Heart left ventricle (tissue), 16 donors: ENCODE measurements around the gene MYO16. TPM values are rescaled to one million over a fixed set of nuclear protein-coding genes. Genes with fewer than 3 reads are reported as not detected.
"Not testable (repeated sequence)": the region's sequence is repeated elsewhere in the genome, so short reads cannot be mapped to it uniquely, and the experiment has no call there.

Source experiments
- ATAC-seq, 4 donors: fragments of 200-7000 bp; cut with Tn5 transposase; one replicate each; pipeline ENCODE4 v1.9.1; 2020 to 2022; ENCODE audit warnings: moderate library complexity in 4 of 4, mild to moderate bottlenecking in 3 of 4, moderate number of reproducible peaks in 1 of 4
- DNase-seq, 5 donors: peaks; one replicate each; pipeline ENCODE4 v3.0.0-alpha.2; 2020
- H3K27ac ChIP-seq, 12 donors: fragments of 200-600 bp; sonication (generic) in 4 of 12; one replicate each; pipeline versions ENCODE4 v1.5.0 to v1.8.0; 2016 to 2022; ENCODE audit warnings: mild to moderate bottlenecking in 2 of 12
- H3K27me3 ChIP-seq, 9 donors: fragments of 200-600 bp; sonication (generic) in 2 of 9; one replicate each; pipeline versions ENCODE4 v1.5.1 to v1.8.0; 2016 to 2022; ENCODE audit warnings: mild to moderate bottlenecking in 3 of 9
- H3K36me3 ChIP-seq, 9 donors: fragments of 200-600 bp; sonication (generic) in 2 of 9; one replicate each; pipeline versions ENCODE4 v1.5.0 to v1.8.0; 2018 to 2022; ENCODE audit warnings: mild to moderate bottlenecking in 2 of 9
- H3K4me1 ChIP-seq, 12 donors: fragments of 200-600 bp; sonication (generic) in 4 of 12; one replicate each; pipeline versions ENCODE4 v1.5.0 to v1.8.0; 2016 to 2022; ENCODE audit warnings: mild to moderate bottlenecking in 3 of 12
- H3K4me3 ChIP-seq, 12 donors: fragments of 200-600 bp; sonication (generic) in 4 of 12; one replicate each; pipeline versions ENCODE4 v1.5.0 to v1.8.0; 2017 to 2022; ENCODE audit warnings: mild to moderate bottlenecking in 9 of 12, moderate library complexity in 4 of 12
- H3K9me3 ChIP-seq, 12 donors: fragments of 200-600 bp; sonication (generic) in 4 of 12; one replicate each; pipeline versions ENCODE4 v1.5.0 to v1.8.0; 2016 to 2022; ENCODE audit warnings: mild to moderate bottlenecking in 1 of 12
- POLR2A ChIP-seq, 2 donors: fragments of 450-650 bp; IDR thresholded peaks; one replicate each; pipeline ENCODE4 v1.6.1; 2017; ENCODE audit warnings: antibody characterized with exemption in 2 of 2, mild to moderate bottlenecking in 2 of 2, moderate library complexity in 2 of 2
- WGBS, 4 donors: extraction: QIAGEN DNeasy Blood & Tissue Kit in 2 of 4; methylation state at CpG; one replicate each; pipeline versions ENCODE4 v1.1.5 to v1.1.7; 2013 to 2018; 5-methylcytosine and 5-hydroxymethylcytosine counted together
- intact Hi-C, 10 donors: fragments of 100-400 bp; cut with DNase I; formaldehyde crosslinking; loops; one replicate each; pipeline versions ENCODE4 v1.11.1 to v1.14.2; 2022
- polyA plus RNA-seq, 2 donors: library from polyadenylated mRNA; stranded (reverse); fragments of 200-250 nt; gene quantifications; one replicate each; pipeline ENCODE4 v1.2.3, GENCODE V29; 2013
- total RNA-seq, 9 donors: library from RNA; depleted of rRNA in 2 of 9; stranded (reverse); fragments of >200 nt in 2 of 9; fragmentation: NEBNext Ultra II Directional in 3 of 9; extraction: Animal tissue kit (Norgen Biotek cat#: 25700) in 3 of 9; gene quantifications; one replicate each; pipeline versions ENCODE4 v1.1.0 to v1.2.4, GENCODE V29; 2016 to 2023
- TF ChIP-seq, protein P1 (sequence below), 12 donors: fragments of 200-600 bp; sonication (generic) in 4 of 12; IDR thresholded peaks; one replicate each; pipeline versions ENCODE4 v1.5.0 to v1.8.0; 2018 to 2022; ENCODE audit warnings: antibody characterized with exemption in 12 of 12, mild to moderate bottlenecking in 5 of 12
- donor health status: ischemic (EF 13 %, LVEDD 7.1; RV severe dilation, severe dysfunction).
- donor health status: healthy with polysubstance abuse.
- donor health status: DM: no; HTN: yes; CAD: no.
- donor health status: DM: no; HTN: no; CAD: no.
- donor health status: ischemic (EF 25% LVEDD 6.9; RV normal size, moderate dysfunction).
- donor health status: ischemic (EF 25% LVEDD 5.7; RV mildly dilated, moderate dysfunction).
- donor health status: healthy.
- donor health status: DM: yes; HTN: yes; CAD: no.
- donor health status: ischemic (EF 35%, LVEDD 5.7; RV mildly dilated, moderate dysfunction).
- donor health status: nonischemic (EF 11% LVEDD 7.7; RV severe dilation, severe dysfunction).
- donor health status: DM: yes; HTN: yes; CAD: no.
- donor health status: PGD.
- donor health status: ischemic (EF 29% LVEDD 5.4; RV normal size, mild dysfunction).
- donor health status: nonischemic (EF 23%, LVEDD 6.1; RV moderate dilation, normal function).

The MYO16 gene
- total and polyA plus RNA-seq, 11 donors = 0.16 to 5.2 (median 0.81) TPM

DNA sequence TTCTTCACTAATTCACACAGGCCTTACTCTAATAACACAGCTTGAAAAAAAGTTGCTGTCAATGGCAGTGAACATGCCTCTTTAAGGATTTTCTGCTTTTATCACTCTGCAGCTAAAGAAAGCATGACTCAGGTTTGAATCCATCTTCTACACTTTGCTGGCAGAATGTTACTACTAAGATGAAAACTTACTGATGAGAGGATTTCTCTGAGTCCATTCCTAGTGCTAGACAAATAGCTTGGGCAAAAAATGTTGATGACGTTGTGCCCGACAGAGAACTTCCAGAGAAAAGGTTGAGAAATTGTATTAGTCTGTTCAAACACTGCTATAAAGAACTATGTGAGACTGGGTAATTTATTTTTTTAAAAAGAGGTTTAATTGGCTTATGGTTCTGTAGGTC lies 585.0 kb downstream of the MYO16 start:
- Histone ChIP-seq H3K4me3 (no peak overlapping the region), H3K36me3 (no peaks in the 10 kb centered on the region), H3K27me3 (no peaks in the 10 kb centered on the region), H3K4me1 (no peaks in the 10 kb centered on the region), H3K9me3 (no peaks in the 10 kb centered on the region), H3K27ac (no peak overlapping the region)
- ATAC-seq (no peak), DNase-seq (no peak)
- 85 to 93% (median 92%) methylated on average over 2 of the region's 2 CpGs for WGBS, 4 donors
- no peak for TF ChIP-seq POLR2A (IDR thresholded peaks at IDR 0.05)
- TF ChIP-seq, protein P1, sequence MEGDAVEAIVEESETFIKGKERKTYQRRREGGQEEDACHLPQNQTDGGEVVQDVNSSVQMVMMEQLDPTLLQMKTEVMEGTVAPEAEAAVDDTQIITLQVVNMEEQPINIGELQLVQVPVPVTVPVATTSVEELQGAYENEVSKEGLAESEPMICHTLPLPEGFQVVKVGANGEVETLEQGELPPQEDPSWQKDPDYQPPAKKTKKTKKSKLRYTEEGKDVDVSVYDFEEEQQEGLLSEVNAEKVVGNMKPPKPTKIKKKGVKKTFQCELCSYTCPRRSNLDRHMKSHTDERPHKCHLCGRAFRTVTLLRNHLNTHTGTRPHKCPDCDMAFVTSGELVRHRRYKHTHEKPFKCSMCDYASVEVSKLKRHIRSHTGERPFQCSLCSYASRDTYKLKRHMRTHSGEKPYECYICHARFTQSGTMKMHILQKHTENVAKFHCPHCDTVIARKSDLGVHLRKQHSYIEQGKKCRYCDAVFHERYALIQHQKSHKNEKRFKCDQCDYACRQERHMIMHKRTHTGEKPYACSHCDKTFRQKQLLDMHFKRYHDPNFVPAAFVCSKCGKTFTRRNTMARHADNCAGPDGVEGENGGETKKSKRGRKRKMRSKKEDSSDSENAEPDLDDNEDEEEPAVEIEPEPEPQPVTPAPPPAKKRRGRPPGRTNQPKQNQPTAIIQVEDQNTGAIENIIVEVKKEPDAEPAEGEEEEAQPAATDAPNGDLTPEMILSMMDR (IDR thresholded peaks at IDR 0.05) = no peak
- intact Hi-C loops = no loop called here

GRCh38 chr13:109215377-109215776 lies 586.0 kb downstream of the MYO16 start:
- TF ChIP-seq, protein P1 (IDR thresholded peaks at IDR 0.05) = no peak
- TF ChIP-seq POLR2A (IDR thresholded peaks at IDR 0.05) = no peak
- 68 to 74% (median 71%) methylated on average over 2 of the region's 2 CpGs for WGBS, 4 donors
- Histone ChIP-seq H3K27me3 (no peaks in the 10 kb centered on the region), H3K27ac (no peak overlapping the region), H3K4me3 (no peak overlapping the region), H3K9me3 (no peaks in the 10 kb centered on the region), H3K4me1 (no peaks in the 10 kb centered on the region), H3K36me3 (no peaks in the 10 kb centered on the region)
- ATAC-seq (no peak), DNase-seq (no peak)
- intact Hi-C loops = no loop called here

- intact Hi-C loops, H3K9me3 ChIP-seq, H3K4me1 ChIP-seq, ATAC-seq, H3K4me3 ChIP-seq, H3K27me3 ChIP-seq, H3K27ac ChIP-seq, DNase-seq, H3K36me3 ChIP-seq: not testable (repeated sequence)
- 65 to 94% (median 67%) methylated on average over 2 of the region's 2 CpGs for WGBS, 4 donors
These were observed 588.1 kb downstream of the MYO16 start for GRCh38 chr13:109217510-109217909.

- intact Hi-C loops = no loop called here
- no peak for DNase-seq
- no peak for ATAC-seq
These were observed 591.2 kb downstream of the MYO16 start for GRCh38 chr13:109220631-109221030.

GRCh38 chr13:109224033-109224432 lies 594.6 kb downstream of the MYO16 start:
- no peaks in the 10 kb centered on the region for H3K36me3 ChIP-seq
- peaks cover 0 to 19% (median 3%) of the 10 kb centered on the region in 12 donors for H3K9me3 ChIP-seq
- 53 to 63% (median 59%) methylated on average over 4 of the region's 4 CpGs for WGBS, 4 donors
- no peak for TF ChIP-seq POLR2A (IDR thresholded peaks at IDR 0.05)
- TF ChIP-seq, protein P1 (IDR thresholded peaks at IDR 0.05) = no peak
- no peak overlapping the region for H3K27ac ChIP-seq
- H3K4me3 ChIP-seq = no peak overlapping the region
- H3K27me3 ChIP-seq = no peaks in the 10 kb centered on the region
- intact Hi-C loops = no loop called here
- DNase-seq (no peak), ATAC-seq (no peak)
- H3K4me1 ChIP-seq = no peaks in the 10 kb centered on the region

More at GRCh38 chr13:109220631-109221030, 591.2 kb downstream of the MYO16 start:
- Histone ChIP-seq H3K27ac (no peak overlapping the region), H3K4me1 (no peaks in the 10 kb centered on the region), H3K4me3 (no peak overlapping the region), H3K36me3 (no peaks in the 10 kb centered on the region), H3K27me3 (no peaks in the 10 kb centered on the region), H3K9me3 (peaks cover 0 to 19% (median 3%) of the 10 kb centered on the region in 12 donors)
- WGBS, 4 donors = 80 to 95% (median 84%) methylated on average over 3 of the region's 3 CpGs
- TF ChIP-seq, protein P1 (IDR thresholded peaks at IDR 0.05) = no peak
- no peak for TF ChIP-seq POLR2A (IDR thresholded peaks at IDR 0.05)
